Endothelial cell of umbilical vein (primary cell): ENCODE results near the gene ANO7. TPM values are rescaled to one million over a fixed set of nuclear protein-coding genes. Genes with fewer than 3 reads are reported as not detected.

Source experiments
- BruUV-seq: library from RNA; stranded (reverse); fragments of 400-500 nt; replicated peaks from 2 replicates; lab custom pipeline; 2021; lab: Mats Ljungman, UMichigan
- CTCF ChIA-PET: fragments of 300-600, 350-600 bp; sonication (Branson Sonifier 250); formaldehyde crosslinking; loops from one replicate; lab custom pipeline; 2021; ENCODE audit warnings: antibody characterized with exemption, inconsistent platforms; lab: Charles Lee
- POLR2A ChIA-PET: fragments of 300-600, 350-600 bp; sonication (Branson Sonifier 250); formaldehyde crosslinking; loops from one replicate; lab custom pipeline; 2021; ENCODE audit warnings: antibody characterized with exemption, inconsistent platforms; lab: Charles Lee
- DNase-seq: peaks from one replicate; pipeline ENCODE4 v3.0.0-alpha.2; 2011; ENCODE audit warnings: low read depth, low spot score
- FAIRE-seq: peaks from 2 replicates; lab custom pipeline; 2011; peaks lifted over from hg19 to GRCh38; lab: Jason Lieb, UNC
- H2AFZ ChIP-seq: 2 replicates; pipeline ENCODE4 v1.6.0; 2012; ENCODE audit warnings: low read depth, low read length, control low read depth, inconsistent platforms
- H3K27ac ChIP-seq: 2 replicates; pipeline ENCODE4 v1.5.1; 2011; ENCODE audit warnings: low read depth, mild to moderate bottlenecking, control low read depth, low read length, moderate library complexity; ENCODE audit not compliant: insufficient read depth
- H3K27me3 ChIP-seq, 2 experiments: 2 replicates each; pipeline versions ENCODE4 v1.6.0 to v1.6.1; 2011; ENCODE audit warnings: low read length in 2 of 2, mixed read lengths in 1 of 2; ENCODE audit not compliant: control insufficient read depth in 2 of 2, insufficient read depth in 2 of 2
- H3K36me3 ChIP-seq, 2 experiments: 2 replicates in 1 of 2; 3 replicates in 1 of 2; pipeline ENCODE4 v1.5.1; 2011; ENCODE audit warnings: low read length in 2 of 2, mild to moderate bottlenecking in 1 of 2, moderate library complexity in 1 of 2; ENCODE audit not compliant: control insufficient read depth in 2 of 2, insufficient read depth in 2 of 2; ENCODE audit errors: extremely low read depth in 1 of 2
- H3K4me1 ChIP-seq: 3 replicates; pipeline ENCODE4 v1.5.1; 2011; ENCODE audit warnings: mild to moderate bottlenecking, low read length; ENCODE audit not compliant: control insufficient read depth, insufficient read depth; ENCODE audit errors: extremely low read depth
- H3K4me2 ChIP-seq: 2 replicates; pipeline ENCODE4 v1.6.1; 2011; ENCODE audit warnings: low read length, control low read depth, mixed read lengths; ENCODE audit not compliant: insufficient read depth
- H3K4me3 ChIP-seq, 3 experiments: fragments of 200-600 bp in 1 of 3; sonication (generic), shearing (Covaris generic) in 1 of 3; replicated peaks in 1 of 3; 2 replicates each; pipeline ENCODE4 v1.5.1; 2011 to 2016; ENCODE audit warnings: control low read depth in 3 of 3, low read length in 3 of 3, mild to moderate bottlenecking in 2 of 3, inconsistent platforms in 1 of 3, low read depth in 1 of 3, moderate library complexity in 1 of 3; ENCODE audit not compliant: insufficient read depth in 1 of 3
- H3K79me2 ChIP-seq: 2 replicates; pipeline ENCODE4 v1.6.0; 2012; ENCODE audit warnings: low read length, inconsistent platforms; ENCODE audit not compliant: control insufficient read depth, insufficient read depth
- H3K9ac ChIP-seq: replicated peaks from 2 replicates; pipeline ENCODE3; 2011; ENCODE audit warnings: low read length, control low read depth; ENCODE audit not compliant: insufficient read depth; ENCODE audit errors: extremely low read depth
- H3K9me1 ChIP-seq: replicated peaks from 3 replicates; pipeline ENCODE4 v1.6.0; 2011; ENCODE audit warnings: mild to moderate bottlenecking, low read length; ENCODE audit not compliant: control insufficient read depth, insufficient read depth; ENCODE audit errors: extremely low read depth
- H3K9me3 ChIP-seq: replicated peaks from 2 replicates; pipeline ENCODE4 v1.5.1; 2012; ENCODE audit warnings: low read length, inconsistent platforms; ENCODE audit not compliant: control insufficient read depth, insufficient read depth
- H4K20me1 ChIP-seq: replicated peaks from 2 replicates; pipeline ENCODE3; 2011; ENCODE audit warnings: mild to moderate bottlenecking, low read length; ENCODE audit not compliant: control insufficient read depth, insufficient read depth; ENCODE audit errors: extremely low read depth
- CTCF ChIP-seq, 2 donors: IDR thresholded peaks; 1 replicate in 1 of 2; 2 replicates in 1 of 2; pipeline ENCODE4 v1.5.1; 2011; ENCODE audit warnings: low read length in 2 of 2, mild to moderate bottlenecking in 2 of 2, moderate library complexity in 2 of 2, control low read depth in 1 of 2, inconsistent platforms in 1 of 2, low read depth in 1 of 2; ENCODE audit not compliant: insufficient read depth in 1 of 2; ENCODE audit errors: extremely low read depth in 1 of 2
- EZH2 ChIP-seq: IDR thresholded peaks from 2 replicates; pipeline ENCODE4 v1.6.1; 2012; ENCODE audit warnings: borderline replicate concordance, low read depth, mild to moderate bottlenecking, moderate library complexity, low read length, inconsistent platforms; ENCODE audit not compliant: severe bottlenecking
- FOS ChIP-seq: IDR thresholded peaks from 2 replicates; pipeline ENCODE4 v1.6.1; 2011; ENCODE audit warnings: mild to moderate bottlenecking, low read length, moderate library complexity, borderline replicate concordance; ENCODE audit not compliant: insufficient read depth
- GATA2 ChIP-seq: IDR thresholded peaks from 2 replicates; pipeline ENCODE4 v1.7.0; 2011; ENCODE audit warnings: low read depth, mild to moderate bottlenecking, moderate library complexity, mixed read lengths, low read length; ENCODE audit not compliant: insufficient read length, insufficient read depth
- JUN ChIP-seq: IDR thresholded peaks from 2 replicates; pipeline ENCODE4 v1.6.1; 2011; ENCODE audit warnings: borderline replicate concordance, low read depth; ENCODE audit not compliant: insufficient read length, insufficient read depth
- MAX ChIP-seq: IDR thresholded peaks from 2 replicates; pipeline ENCODE4 v1.6.1; 2011; ENCODE audit not compliant: insufficient read depth, insufficient read length
- MYC ChIP-seq: IDR thresholded peaks from one replicate; pipeline ENCODE4 v1.6.1; 2011; ENCODE audit warnings: mild to moderate bottlenecking, low read depth, low read length
- POLR2A ChIP-seq: IDR thresholded peaks from 2 replicates; pipeline ENCODE4 v1.6.1; 2012; ENCODE audit warnings: low read depth, mild to moderate bottlenecking, control low read depth, low read length
- POLR2AphosphoS5 ChIP-seq: IDR thresholded peaks from 2 replicates; pipeline ENCODE4 v1.6.1; 2012; ENCODE audit warnings: low read depth, mild to moderate bottlenecking, control low read depth, low read length, moderate library complexity; ENCODE audit not compliant: insufficient read depth
- dilution Hi-C: fragments of 300-500 bp; cut with MboI; formaldehyde crosslinking; loops from one replicate; pipeline ENCODE4 v1.15.0; 2019; ENCODE audit warnings: low sequenced_read_pairs; ENCODE audit not compliant: extremely low pct_ligation_motif_present
- intact Hi-C: fragments of 100-400 bp; cut with micrococcal nuclease; formaldehyde crosslinking; loops from one replicate; pipeline ENCODE4 v1.10.0; 2022
- polyA plus RNA-seq, 4 experiments: library from polyadenylated mRNA; depleted of rRNA in 3 of 4; stranded (reverse) in 3 of 4; unstranded in 1 of 4; fragments of >200 nt; gene quantifications; 2 replicates each; pipeline versions ENCODE4 v1.2.1 to v1.2.3, GENCODE V29; 2011 to 2012; ENCODE audit warnings: missing spikeins in 1 of 4
- total RNA-seq: library from RNA; stranded (reverse); gene quantifications from 2 replicates; pipeline ENCODE4 v1.2.3, GENCODE V29; 2021

Gene ANO7
- total and polyA plus RNA-seq, 2 donors (not counting 3 experiments of a cell fraction or from before 2014, with no cell fraction given), result 0.81 to 2.5 TPM

GRCh38 chr2:241209271-241209670 lies 20.8 kb downstream of the ANO7 start:
- Histone ChIP-seq H3K9me3 (no peaks in the 10 kb centered on the region), H3K36me3 (no peaks in the 10 kb centered on the region), H3K79me2 (no peaks in the 10 kb centered on the region), H2AFZ (no peak overlapping the region), H3K4me3 (no peak overlapping the region), H3K27me3 (no peaks in the 10 kb centered on the region), H4K20me1 (no peaks in the 10 kb centered on the region), H3K4me1 (no peaks in the 10 kb centered on the region), H3K9me1 (no peaks in the 10 kb centered on the region), H3K4me2 (no peak overlapping the region), H3K27ac (no peak overlapping the region), H3K9ac (no peak overlapping the region)
- ChIA-PET POLR2A (no interaction called here), CTCF (no interaction called here)
- TF ChIP-seq GATA2, result no peak
- no peak for TF ChIP-seq POLR2AphosphoS5
- TF ChIP-seq MAX, result no peak
- TF ChIP-seq FOS, result no peak
- TF ChIP-seq POLR2A, result no peak
- TF ChIP-seq MYC, result no peak
- no peak for TF ChIP-seq JUN
- no peak for TF ChIP-seq EZH2
- TF ChIP-seq CTCF (IDR thresholded peaks at IDR 0.05; ENCODE audit: extremely low read depth in 1 of 2, insufficient read depth in 1 of 2, low read depth in 1 of 2, low read length in 2 of 2), result no peak
- dilution Hi-C loops (no loop called here), intact Hi-C loops (no loop called here)
- FAIRE-seq (no peak), DNase-seq (no peak)
- BruUV-seq, result no TSS peak
